SJCRH30 (cell line): ENCODE measurements around the gene UBE2K. TPM values are rescaled to one million over a fixed set of nuclear protein-coding genes. Genes with fewer than 3 reads are reported as not detected.
A peak's percentile ranks its signal among the peaks of the same experiment; 100 is the strongest.
"Not testable (repeated sequence)": the region's sequence is repeated elsewhere in the genome, so short reads cannot be mapped to it uniquely, and the experiment has no call there.

Experiments used
- DNase-seq, 2 experiments: peaks; one replicate each; pipeline ENCODE4 v3.0.0-alpha.2; 2015 to 2020
- H3K27ac ChIP-seq: fragments of 250-450 bp; sonication (Bioruptor Pico); 2 replicates; pipeline ENCODE4 v1.5.1; 2020; ENCODE audit warnings: mild to moderate bottlenecking, moderate library complexity
- H3K27me3 ChIP-seq: fragments of 250-450 bp; sonication (Bioruptor Pico); 2 replicates; pipeline ENCODE4 v1.5.1; 2020; ENCODE audit warnings: mild to moderate bottlenecking, moderate library complexity
- H3K36me3 ChIP-seq: fragments of 250-450 bp; sonication (Bioruptor Pico); 2 replicates; pipeline ENCODE4 v1.5.1; 2020; ENCODE audit warnings: mild to moderate bottlenecking, moderate library complexity
- H3K4me1 ChIP-seq: fragments of 250-450 bp; sonication (Bioruptor Pico); 2 replicates; pipeline ENCODE4 v1.5.1; 2020; ENCODE audit warnings: mild to moderate bottlenecking, moderate library complexity
- H3K4me3 ChIP-seq: fragments of 250-450 bp; sonication (Bioruptor Pico); 2 replicates; pipeline ENCODE4 v1.5.1; 2020; ENCODE audit warnings: mild to moderate bottlenecking, moderate library complexity
- H3K9me3 ChIP-seq: fragments of 250-450 bp; sonication (Bioruptor Pico); replicated peaks from 2 replicates; pipeline ENCODE4 v1.5.1; 2020; ENCODE audit warnings: mild to moderate bottlenecking, moderate library complexity
- total RNA-seq: library from RNA; depleted of rRNA; stranded (reverse); fragments of >200 nt; shearing (Covaris generic); gene quantifications from 2 replicates; pipeline ENCODE4 v1.2.3, GENCODE V29; 2014; rRNA removed

Gene UBE2K, protein sequence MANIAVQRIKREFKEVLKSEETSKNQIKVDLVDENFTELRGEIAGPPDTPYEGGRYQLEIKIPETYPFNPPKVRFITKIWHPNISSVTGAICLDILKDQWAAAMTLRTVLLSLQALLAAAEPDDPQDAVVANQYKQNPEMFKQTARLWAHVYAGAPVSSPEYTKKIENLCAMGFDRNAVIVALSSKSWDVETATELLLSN
- 50.4 and 57.9 TPM in 2 replicates for total RNA-seq

GRCh38 chr4:39697740-39698423, at the start of gene UBE2K:
UBE2K (plus strand) TSS chr4:39698136; CDS start chr4:39698328, 192 bp downstream.
- H3K27ac ChIP-seq = peak within 1 kb of the TSS; percentile 84
- H3K4me1 ChIP-seq = no peaks in the 10 kb centered on the region; the same call in 1 of the 2 replicates
- H3K36me3 ChIP-seq = peaks cover 9% of the 10 kb centered on the region
- no peaks in the 10 kb centered on the region for H3K27me3 ChIP-seq
- peak; percentile 87 to 94 for DNase-seq
- H3K9me3 ChIP-seq = no peaks in the 10 kb centered on the region
- peak within 1 kb of the TSS; percentile 93 for H3K4me3 ChIP-seq

DNA sequence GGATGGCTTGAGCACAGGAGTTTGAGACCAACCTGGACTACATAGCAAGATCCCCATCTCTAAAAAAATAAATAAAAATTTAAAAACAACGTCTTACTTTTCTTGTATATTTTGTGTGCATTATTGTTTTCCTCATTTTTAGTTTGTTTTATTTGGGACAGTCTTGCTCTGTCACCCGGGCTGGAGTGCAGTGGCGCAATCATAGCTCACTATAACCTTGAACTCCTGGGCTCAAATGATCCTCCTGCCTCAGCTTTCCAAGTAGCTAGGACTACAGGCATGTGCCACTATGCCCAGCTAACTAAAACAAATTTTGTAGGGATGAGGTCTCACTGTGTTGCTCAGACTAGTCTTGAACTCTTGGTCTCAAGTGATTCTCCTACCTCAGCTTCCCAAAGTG, 49.7 kb upstream of the UBE2K start:
- Histone ChIP-seq H3K4me3 (no peak overlapping the region), H3K27me3 (no peaks in the 10 kb centered on the region), H3K4me1 (no peaks in the 10 kb centered on the region), H3K9me3 (no peaks in the 10 kb centered on the region), H3K36me3 (no peaks in the 10 kb centered on the region), H3K27ac (no peak overlapping the region)
- no peak for DNase-seq

DNA sequence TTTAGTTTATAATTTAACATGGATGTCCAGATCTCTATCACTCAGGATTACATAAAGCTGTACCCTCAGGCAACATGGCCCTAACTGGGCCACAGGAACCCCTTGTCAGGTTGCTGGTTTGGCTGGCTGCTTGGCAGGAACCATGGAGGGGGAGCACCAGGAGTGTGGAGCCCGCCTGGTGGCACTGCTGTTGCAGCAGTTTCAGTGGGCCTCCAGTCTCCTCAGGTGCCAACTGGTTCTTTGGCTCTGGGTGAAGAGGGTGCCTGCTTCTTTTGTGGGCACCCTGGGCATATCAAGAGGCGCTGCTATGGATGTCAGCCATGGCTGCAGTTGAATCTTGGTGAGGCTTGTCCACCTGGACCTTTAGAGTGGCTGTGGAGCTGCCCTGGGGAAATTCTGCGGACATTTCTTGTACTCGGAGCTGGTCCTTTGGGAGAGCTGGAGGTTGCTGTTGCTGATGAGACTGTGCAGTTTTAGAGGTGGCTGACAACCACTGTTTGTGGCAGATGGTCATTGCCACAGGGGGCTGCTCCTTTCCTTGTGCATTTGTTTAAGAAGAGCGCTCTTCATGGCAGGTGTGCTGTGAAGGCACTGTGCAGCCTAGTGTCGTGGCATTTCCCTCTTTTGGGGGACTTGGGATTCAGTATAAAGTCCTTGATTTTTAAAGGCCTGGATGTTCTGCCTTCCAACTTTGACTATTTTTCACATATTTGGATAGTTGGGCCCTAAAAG, 48.9 kb upstream of the UBE2K start:
- no peak for DNase-seq
- Histone ChIP-seq H3K9me3 (no peaks in the 10 kb centered on the region), H3K27ac (no peak overlapping the region), H3K4me3 (no peak overlapping the region), H3K27me3 (no peaks in the 10 kb centered on the region), H3K36me3 (no peaks in the 10 kb centered on the region), H3K4me1 (no peaks in the 10 kb centered on the region)

- Histone ChIP-seq H3K27ac (no peak overlapping the region), H3K4me3 (no peak overlapping the region), H3K27me3 (no peaks in the 10 kb centered on the region), H3K36me3 (no peaks in the 10 kb centered on the region), H3K9me3 (no peaks in the 10 kb centered on the region), H3K4me1 (no peaks in the 10 kb centered on the region)
- no peak for DNase-seq
Observed at GRCh38 chr4:39649639-39650265, 48.2 kb upstream of the UBE2K start.

GRCh38 chr4:39651586-39651985, 46.4 kb upstream of the UBE2K start:
- not testable (repeated sequence) for H3K9me3 ChIP-seq, H3K4me3 ChIP-seq, DNase-seq, H3K4me1 ChIP-seq, H3K27ac ChIP-seq, H3K27me3 ChIP-seq, H3K36me3 ChIP-seq

- no peak overlapping the region for H3K27ac ChIP-seq
- 0 out of 2 replicates have a peak, but pooled peaks cover under 1% of the 10 kb centered on the region for H3K9me3 ChIP-seq
- no peak overlapping the region for H3K4me3 ChIP-seq
- no peaks in the 10 kb centered on the region for H3K27me3 ChIP-seq
- H3K4me1 ChIP-seq = no peaks in the 10 kb centered on the region
- DNase-seq = no peak
- H3K36me3 ChIP-seq = no peaks in the 10 kb centered on the region
Observed at GRCh38 chr4:39655211-39655610, 42.7 kb upstream of the UBE2K start.

DNA sequence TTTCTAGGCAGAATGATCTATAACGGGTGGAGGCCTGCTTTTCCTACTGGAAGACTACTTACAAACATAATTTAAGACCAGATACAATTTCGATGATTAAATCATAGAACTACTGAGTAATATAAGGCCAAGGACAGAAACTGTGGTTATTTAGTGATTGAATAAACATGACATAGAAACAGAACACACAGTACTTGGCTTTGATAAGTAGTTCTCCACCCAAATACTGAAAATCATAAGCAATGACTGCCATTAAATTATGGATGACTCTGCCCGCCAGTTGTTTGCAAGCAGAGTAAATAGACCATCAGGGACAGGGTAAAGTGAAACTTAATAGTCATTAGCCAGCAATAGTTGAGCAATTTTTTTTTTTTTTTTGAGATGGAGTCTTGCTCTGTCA, 42.1 kb upstream of the UBE2K start:
- no peaks in the 10 kb centered on the region for H3K27me3 ChIP-seq
- no peak overlapping the region for H3K27ac ChIP-seq
- DNase-seq = no peak

DNA sequence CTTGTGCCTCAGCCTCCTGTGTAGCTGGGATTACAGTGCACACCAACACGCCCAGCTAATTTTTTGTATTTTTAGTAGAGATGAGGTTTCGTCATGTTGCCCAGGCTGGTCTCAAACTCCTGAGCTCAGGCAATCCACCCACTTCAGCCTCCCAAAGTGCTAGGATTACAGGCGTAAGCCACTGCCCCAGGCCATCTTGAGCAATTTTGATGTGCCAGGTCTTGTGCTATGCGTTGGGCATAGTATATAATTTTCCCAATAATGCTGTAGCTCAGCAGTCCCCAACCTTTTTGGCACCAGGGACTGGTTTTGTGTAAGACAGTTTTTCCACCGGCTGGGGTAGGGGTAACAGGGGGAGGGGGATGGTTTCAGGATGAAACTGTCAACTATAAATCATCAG, 41.3 kb upstream of the UBE2K start:
- not testable (repeated sequence) for H3K4me3 ChIP-seq, H3K27me3 ChIP-seq, H3K9me3 ChIP-seq, H3K27ac ChIP-seq, DNase-seq, H3K36me3 ChIP-seq, H3K4me1 ChIP-seq

More for the DNA sequence above, 42.1 kb upstream of the UBE2K start:
- no peaks in the 10 kb centered on the region for H3K36me3 ChIP-seq
- H3K9me3 ChIP-seq = 0 out of 2 replicates have a peak, but pooled peaks cover 3% of the 10 kb centered on the region
- no peaks in the 10 kb centered on the region for H3K4me1 ChIP-seq
- no peak overlapping the region for H3K4me3 ChIP-seq

GRCh38 chr4:39657465-39657864, 40.5 kb upstream of the UBE2K start:
- H3K4me3 ChIP-seq = no peak overlapping the region
- H3K27ac ChIP-seq = no peak overlapping the region
- no peaks in the 10 kb centered on the region for H3K36me3 ChIP-seq
- DNase-seq = no peak
- H3K4me1 ChIP-seq = no peaks in the 10 kb centered on the region
- H3K27me3 ChIP-seq = no peaks in the 10 kb centered on the region
- 0 out of 2 replicates have a peak, but pooled peaks cover 3% of the 10 kb centered on the region for H3K9me3 ChIP-seq

DNA sequence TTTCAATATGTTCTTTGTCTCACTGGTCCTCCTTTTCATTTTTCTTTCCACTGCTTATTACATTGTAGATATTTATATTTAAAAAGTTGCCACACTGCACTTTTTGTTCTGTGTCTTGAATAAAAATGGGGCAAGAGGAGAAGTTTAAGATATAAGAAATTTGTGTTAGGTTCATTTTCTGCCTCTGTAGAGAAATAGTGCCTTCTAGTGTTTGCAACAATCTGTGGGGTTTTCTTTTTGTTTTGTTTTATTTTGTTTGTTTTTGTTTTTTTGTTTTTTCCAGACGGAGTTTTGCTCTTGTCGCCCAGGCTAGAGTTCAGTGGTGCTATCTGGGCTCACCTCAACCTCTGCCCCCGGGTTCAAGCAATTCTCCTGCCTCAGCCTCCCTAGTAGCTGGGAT, 39.2 kb upstream of the UBE2K start:
- no peak for DNase-seq
- H3K4me3 ChIP-seq = no peak overlapping the region
- no peaks in the 10 kb centered on the region for H3K4me1 ChIP-seq
- H3K27ac ChIP-seq = no peak overlapping the region
- 0 out of 2 replicates have a peak, but pooled peaks cover 3% of the 10 kb centered on the region for H3K9me3 ChIP-seq
- H3K36me3 ChIP-seq = no peaks in the 10 kb centered on the region
- no peaks in the 10 kb centered on the region for H3K27me3 ChIP-seq

- Histone ChIP-seq H3K4me1 (no peaks in the 10 kb centered on the region), H3K9me3 (0 out of 2 replicates have a peak, but pooled peaks cover 3% of the 10 kb centered on the region), H3K27me3 (no peaks in the 10 kb centered on the region), H3K4me3 (no peak overlapping the region), H3K36me3 (no peaks in the 10 kb centered on the region), H3K27ac (no peak overlapping the region)
- DNase-seq = no peak
Observed at GRCh38 chr4:39660045-39660444, 37.9 kb upstream of the UBE2K start.

DNA sequence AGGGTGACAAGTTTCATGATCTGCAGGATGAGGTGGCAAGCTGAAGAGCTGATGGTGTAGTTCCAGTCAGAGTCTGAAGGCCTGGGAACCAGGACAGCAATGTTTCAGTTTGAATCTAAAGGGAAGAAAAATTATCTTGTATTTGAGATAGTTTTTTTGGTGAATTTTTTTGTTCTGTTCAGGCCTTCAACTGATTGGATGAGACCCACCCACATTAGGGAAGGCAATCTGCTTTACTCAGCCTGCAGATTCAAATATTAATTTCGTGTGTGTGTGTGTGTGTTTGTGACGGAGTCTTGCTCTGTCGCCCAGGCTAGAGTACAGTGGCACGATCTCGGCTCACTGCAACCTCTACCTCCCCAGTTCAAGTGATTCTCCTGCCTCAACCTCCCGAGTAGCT, 37.2 kb upstream of the UBE2K start:
- Histone ChIP-seq H3K9me3 (0 out of 2 replicates have a peak, but pooled peaks cover 3% of the 10 kb centered on the region), H3K4me1 (no peaks in the 10 kb centered on the region), H3K4me3 (no peak overlapping the region), H3K27me3 (no peaks in the 10 kb centered on the region), H3K27ac (no peak overlapping the region), H3K36me3 (no peaks in the 10 kb centered on the region)
- no peak for DNase-seq

GRCh38 chr4:39662683-39663082, 35.3 kb upstream of the UBE2K start:
- 0 out of 2 replicates have a peak, but pooled peaks cover 3% of the 10 kb centered on the region for H3K9me3 ChIP-seq

GRCh38 chr4:39664828-39665731, 32.9 kb upstream of the UBE2K start:
- Histone ChIP-seq H3K36me3 (no peaks in the 10 kb centered on the region), H3K4me1 (no peaks in the 10 kb centered on the region), H3K27me3 (no peaks in the 10 kb centered on the region), H3K27ac (no peak overlapping the region), H3K9me3 (0 out of 2 replicates have a peak, but pooled peaks cover 3% of the 10 kb centered on the region), H3K4me3 (no peak overlapping the region)
- DNase-seq = no peak

More at GRCh38 chr4:39662683-39663082, 35.3 kb upstream of the UBE2K start:
- DNase-seq = no peak
- Histone ChIP-seq H3K36me3 (no peaks in the 10 kb centered on the region), H3K4me3 (no peak overlapping the region), H3K4me1 (no peaks in the 10 kb centered on the region), H3K27me3 (no peaks in the 10 kb centered on the region), H3K27ac (no peak overlapping the region)
